ENCODE results near the gene MUC3A.

- TF ChIP-seq CTCF (conservative IDR thresholded peaks at IDR 0.05; ENCODE audit: low read depth, low read length) (no peak), EZH2 (IDR thresholded peaks at IDR 0.05; ENCODE audit: borderline replicate concordance, low read depth, low read length, poor library complexity, severe bottlenecking) (no peak)
Observed at GRCh38 chr7:100900978-100901377, 48.4 kb upstream of the MUC3A start.
